GM12878 (cell line): ENCODE results near the gene CRYBA2. TPM values are rescaled to one million over a fixed set of nuclear protein-coding genes. Genes with fewer than 3 reads are reported as not detected.

ENCODE experiments used
- ATAC-seq: fragments of 200-7000 bp; cut with Tn5 transposase; 3 replicates; pipeline ENCODE4 v1.9.1; 2020; ENCODE audit warnings: mild to moderate bottlenecking, moderate library complexity
- BruUV-seq: library from RNA; stranded (reverse); fragments of 400-500 nt; replicated peaks from 2 replicates; lab custom pipeline; 2021; lab: Mats Ljungman, UMichigan
- CTCF ChIA-PET: fragments of 300-600 bp; sonication (Branson Sonifier 250); formaldehyde crosslinking; extraction: SDS; loops from one replicate; lab custom pipeline; 2021; ENCODE audit warnings: inconsistent platforms; lab: Yijun Ruan, JAX
- POLR2A ChIA-PET: fragments of 350-600 bp; formaldehyde crosslinking; extraction: SDS; loops from one replicate; lab custom pipeline; 2021; ENCODE audit warnings: inconsistent platforms; lab: Charles Lee
- RAD21 ChIA-PET: fragments of 300-600 bp; sonication (Branson Sonifier 250); formaldehyde crosslinking; loops from one replicate; lab custom pipeline; 2023; ENCODE audit warnings: antibody characterized with exemption; ENCODE audit not compliant: unreplicated experiment; lab: Charles Lee
- SMC1A ChIA-PET: fragments of 300-600 bp; sonication (Branson Sonifier 250); formaldehyde crosslinking; loops from one replicate; lab custom pipeline; 2023; ENCODE audit not compliant: unreplicated experiment, uncharacterized antibody; lab: Charles Lee
- DNase-seq: peaks from one replicate; pipeline ENCODE4 v3.0.0-alpha.2; 2011; ENCODE audit warnings: low read depth, low spot score
- FAIRE-seq: peaks from 3 replicates; lab custom pipeline; 2011; peaks lifted over from hg19 to GRCh38; lab: Jason Lieb, UNC
- H2AFZ ChIP-seq: 2 replicates; pipeline ENCODE4 v1.6.0; 2011; ENCODE audit warnings: low read depth, low read length, control low read depth; ENCODE audit not compliant: control insufficient read depth
- H3K27ac ChIP-seq: 2 replicates; pipeline ENCODE4 v1.5.1; 2011; ENCODE audit warnings: control low read depth; ENCODE audit not compliant: control insufficient read depth, insufficient read depth
- H3K27me3 ChIP-seq, 2 experiments: replicated peaks in 1 of 2; 2 replicates each; pipeline versions ENCODE4 v1.6.0 to v1.6.1; 2011; ENCODE audit warnings: low read length in 1 of 2; ENCODE audit not compliant: control insufficient read depth in 2 of 2, insufficient read depth in 2 of 2
- H3K36me3 ChIP-seq, 2 experiments: 2 replicates each; pipeline ENCODE4 v1.5.1; 2011; ENCODE audit warnings: low read length in 1 of 2; ENCODE audit not compliant: control insufficient read depth in 2 of 2, insufficient read depth in 2 of 2
- H3K4me1 ChIP-seq: 2 replicates; pipeline ENCODE4 v1.6.1; 2011; ENCODE audit warnings: mild to moderate bottlenecking, low read length, moderate library complexity, mixed read lengths; ENCODE audit not compliant: control insufficient read depth, insufficient read depth
- H3K4me2 ChIP-seq: 2 replicates; pipeline ENCODE4 v1.6.0; 2011; ENCODE audit warnings: control low read depth; ENCODE audit not compliant: control insufficient read depth, insufficient read depth
- H3K4me3 ChIP-seq: fragments of 200-600 bp; sonication (generic); 2 replicates; pipeline ENCODE4 v1.5.1; 2016
- H3K79me2 ChIP-seq: 2 replicates; pipeline ENCODE4 v1.6.0; 2011; ENCODE audit warnings: low read length; ENCODE audit not compliant: control insufficient read depth, insufficient read depth
- H3K9ac ChIP-seq: 2 replicates; pipeline ENCODE4 v1.8.0; 2011; ENCODE audit warnings: low read length, control low read depth, mixed read lengths; ENCODE audit not compliant: control insufficient read depth, insufficient read depth
- H3K9me3 ChIP-seq: replicated peaks from 3 replicates; pipeline ENCODE4 v1.5.1; 2011; ENCODE audit warnings: mild to moderate bottlenecking, low read length; ENCODE audit not compliant: control insufficient read depth, insufficient read depth
- H4K20me1 ChIP-seq: 2 replicates; pipeline ENCODE4 v1.6.0; 2011; ENCODE audit not compliant: control insufficient read depth, insufficient read depth
- ELK1 ChIP-seq: IDR thresholded peaks from 2 replicates; pipeline ENCODE4 v1.6.1; 2012; ENCODE audit warnings: low read depth, low read length, improper control_type of control experiment
- ETV6 ChIP-seq, 2 experiments: fragments of 450-650 bp in 1 of 2; IDR thresholded peaks in 1 of 2; conservative IDR thresholded peaks in 1 of 2; 2 replicates each; pipeline ENCODE4 v1.6.1; 2014; ENCODE audit warnings: antibody characterized with exemption in 1 of 2, borderline replicate concordance in 1 of 2, low read depth in 1 of 2, mild to moderate bottlenecking in 1 of 2, moderate library complexity in 1 of 2
- MEF2A ChIP-seq: IDR thresholded peaks from 2 replicates; pipeline ENCODE4 v1.6.1; 2011; ENCODE audit warnings: low read depth, mild to moderate bottlenecking, low read length, moderate library complexity; ENCODE audit not compliant: insufficient read depth
- RELB ChIP-seq: fragments of 450-650 bp; IDR thresholded peaks from 2 replicates; pipeline ENCODE4 v1.6.1; 2017; ENCODE audit warnings: low read depth, mild to moderate bottlenecking, moderate library complexity
- ZNF217 ChIP-seq: fragments of 450-650 bp; IDR thresholded peaks from 2 replicates; pipeline ENCODE4 v1.6.1; 2017; ENCODE audit warnings: antibody characterized with exemption, mild to moderate bottlenecking
- ZNF384 ChIP-seq: IDR thresholded peaks from 2 replicates; pipeline ENCODE4 v1.6.1; 2012; ENCODE audit warnings: low read depth, mild to moderate bottlenecking, low read length, improper control_type of control experiment, borderline replicate concordance
- WGBS: methylation state at CpG from one replicate; pipeline ENCODE4 v1.1.6; 2016; ENCODE audit warnings: low lambda C conversion rate; ENCODE audit not compliant: insufficient replicate concordance, insufficient coverage; ENCODE audit errors: missing lambda C conversion rate; 5-methylcytosine and 5-hydroxymethylcytosine counted together
- in situ Hi-C: fragments of 300-500 bp; cut with MboI; formaldehyde crosslinking; loops from 9 replicates; pipeline ENCODE4 v1.14.3; 2018; ENCODE audit warnings: mixed read lengths
- intact Hi-C: fragments of 100-400 bp; cut with micrococcal nuclease; formaldehyde crosslinking; loops from one replicate; pipeline ENCODE4 v1.14.2; 2022; ENCODE audit not compliant: unreplicated experiment
- polyA plus RNA-seq, 11 experiments: library from polyadenylated mRNA; depleted of rRNA in 4 of 11; unstranded in 6 of 11; stranded (reverse) in 5 of 11; fragments of >200 nt; fragmentation: Nextera tagmentation in 4 of 11; fragmentation: Illumina TruSeq in 1 of 11; extraction: Ambion mirVana in 4 of 11; extraction: Trizol in 1 of 11; gene quantifications; 1 replicate in 1 of 11; 2 replicates in 10 of 11; pipeline versions ENCODE4 v1.2.1 to v1.2.3, GENCODE V29; 2011 to 2016; ENCODE audit warnings: inconsistent platforms in 2 of 11, missing spikeins in 2 of 11, low read depth in 1 of 11
- total RNA-seq, 4 experiments: library from RNA; depleted of rRNA in 3 of 4; stranded (reverse); fragments of >200 nt in 3 of 4; fragmentation: Illumina TruSeq in 1 of 4; extraction: Trizol in 1 of 4; gene quantifications; 2 replicates each; pipeline versions ENCODE4 v1.2.1 to v1.2.3, GENCODE V29; 2013 to 2021
- TF ChIP-seq, protein P1 (sequence below): IDR thresholded peaks from 2 replicates; pipeline ENCODE4 v1.6.1; 2012; ENCODE audit warnings: mild to moderate bottlenecking, low read depth, low read length

The CRYBA2 gene
- total and polyA plus RNA-seq, 10 of the 15 experiments (the other 5 are each of a cell fraction or from before 2014, with no cell fraction given), result not detected

DNA sequence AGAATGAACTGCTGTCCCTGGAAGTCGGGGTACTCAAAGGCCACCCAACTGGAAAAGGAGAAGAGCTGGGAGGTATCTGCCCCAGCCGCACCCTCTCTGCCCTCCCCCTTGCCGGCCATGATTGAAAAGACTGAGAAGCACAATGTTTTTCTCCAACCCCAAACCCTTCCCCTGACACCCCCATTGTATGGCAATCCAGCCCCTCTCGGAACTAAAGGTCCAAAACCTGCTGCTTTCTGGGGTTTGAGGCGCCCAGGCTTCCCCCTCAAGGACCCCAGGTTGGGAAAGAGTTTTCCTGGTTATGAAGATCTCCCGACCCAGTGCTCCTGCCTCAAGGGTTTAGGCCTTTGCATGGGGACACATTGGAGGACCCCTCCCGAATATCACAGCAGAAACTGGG lies 1.0 kb downstream of the CRYBA2 start (continued):
- no peak for TF ChIP-seq ELK1
- TF ChIP-seq ETV6 (conservative IDR thresholded peaks at IDR 0.05 in 1 of 2, IDR thresholded peaks at IDR 0.05 in 1 of 2; ENCODE audit: borderline replicate concordance in 1 of 2, low read depth in 1 of 2), result no peak
- TF ChIP-seq ZNF217, result no peak
- no peak for TF ChIP-seq MEF2A
- no peak for TF ChIP-seq ZNF384

DNA sequence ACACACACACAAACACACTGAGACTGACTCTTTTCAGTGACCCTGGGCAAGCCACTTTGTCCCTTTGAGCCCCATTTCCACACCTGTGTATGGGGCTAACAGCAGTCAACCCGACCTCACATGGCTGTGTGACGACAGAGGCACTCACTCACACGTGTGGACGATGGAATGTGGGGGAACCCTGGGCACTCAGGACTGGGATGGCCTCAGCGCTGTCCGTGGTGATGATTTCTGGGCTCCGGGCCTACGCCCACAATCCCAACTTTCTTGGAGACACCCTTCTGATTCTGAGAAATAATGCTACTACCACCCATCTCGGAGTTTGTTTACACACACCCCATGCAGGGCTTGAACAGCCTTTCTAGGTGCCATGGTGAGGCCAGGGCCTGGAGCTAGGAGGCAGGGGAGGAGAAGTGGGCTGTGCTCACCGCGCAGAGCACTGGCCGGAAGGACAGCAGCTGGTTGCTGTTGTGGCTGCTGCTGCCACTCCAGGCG lies 1.5 kb downstream of the CRYBA2 start:
- Histone ChIP-seq H4K20me1 (peaks cover 3% of the 10 kb centered on the region; the same call in 1 of the 2 replicates), H3K4me2 (no peak overlapping the region), H3K4me1 (no peaks in the 10 kb centered on the region), H3K9me3 (no peaks in the 10 kb centered on the region), H3K4me3 (no peak overlapping the region), H2AFZ (no peak overlapping the region), H3K27me3 (peaks cover 23 to 29% of the 10 kb centered on the region in 2 experiments), H3K36me3 (no peaks in the 10 kb centered on the region), H3K79me2 (no peaks in the 10 kb centered on the region), H3K9ac (no peak overlapping the region), H3K27ac (no peak overlapping the region)
- ChIA-PET SMC1A (no interaction called here), POLR2A (no interaction called here), RAD21 (no interaction called here), CTCF (no interaction called here)
- no TSS peak for BruUV-seq
- intact Hi-C loops (no loop called here), in situ Hi-C loops (no loop called here)
- ATAC-seq (no peak), DNase-seq (no peak), FAIRE-seq (no peak)
- TF ChIP-seq RELB, result no peak
- TF ChIP-seq, protein P1, sequence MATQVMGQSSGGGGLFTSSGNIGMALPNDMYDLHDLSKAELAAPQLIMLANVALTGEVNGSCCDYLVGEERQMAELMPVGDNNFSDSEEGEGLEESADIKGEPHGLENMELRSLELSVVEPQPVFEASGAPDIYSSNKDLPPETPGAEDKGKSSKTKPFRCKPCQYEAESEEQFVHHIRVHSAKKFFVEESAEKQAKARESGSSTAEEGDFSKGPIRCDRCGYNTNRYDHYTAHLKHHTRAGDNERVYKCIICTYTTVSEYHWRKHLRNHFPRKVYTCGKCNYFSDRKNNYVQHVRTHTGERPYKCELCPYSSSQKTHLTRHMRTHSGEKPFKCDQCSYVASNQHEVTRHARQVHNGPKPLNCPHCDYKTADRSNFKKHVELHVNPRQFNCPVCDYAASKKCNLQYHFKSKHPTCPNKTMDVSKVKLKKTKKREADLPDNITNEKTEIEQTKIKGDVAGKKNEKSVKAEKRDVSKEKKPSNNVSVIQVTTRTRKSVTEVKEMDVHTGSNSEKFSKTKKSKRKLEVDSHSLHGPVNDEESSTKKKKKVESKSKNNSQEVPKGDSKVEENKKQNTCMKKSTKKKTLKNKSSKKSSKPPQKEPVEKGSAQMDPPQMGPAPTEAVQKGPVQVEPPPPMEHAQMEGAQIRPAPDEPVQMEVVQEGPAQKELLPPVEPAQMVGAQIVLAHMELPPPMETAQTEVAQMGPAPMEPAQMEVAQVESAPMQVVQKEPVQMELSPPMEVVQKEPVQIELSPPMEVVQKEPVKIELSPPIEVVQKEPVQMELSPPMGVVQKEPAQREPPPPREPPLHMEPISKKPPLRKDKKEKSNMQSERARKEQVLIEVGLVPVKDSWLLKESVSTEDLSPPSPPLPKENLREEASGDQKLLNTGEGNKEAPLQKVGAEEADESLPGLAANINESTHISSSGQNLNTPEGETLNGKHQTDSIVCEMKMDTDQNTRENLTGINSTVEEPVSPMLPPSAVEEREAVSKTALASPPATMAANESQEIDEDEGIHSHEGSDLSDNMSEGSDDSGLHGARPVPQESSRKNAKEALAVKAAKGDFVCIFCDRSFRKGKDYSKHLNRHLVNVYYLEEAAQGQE, result peak; percentile 64; the same call in 1 of the 2 replicates
- WGBS, result 42% methylated on average over 13 of the region's 13 CpGs
